Hypothalamus (tissue), 51 donors: ENCODE results near the gene DIP2C.

Source experiments
- DNase-seq, 51 donors: peaks; one replicate each; lab custom pipeline; 2025; lab: John Stamatoyannopoulos, UW

The DIP2C gene

GRCh38 chr10:235915-236314 is 453.6 kb downstream of the DIP2C start:
- DNase-seq: no peak

DNA sequence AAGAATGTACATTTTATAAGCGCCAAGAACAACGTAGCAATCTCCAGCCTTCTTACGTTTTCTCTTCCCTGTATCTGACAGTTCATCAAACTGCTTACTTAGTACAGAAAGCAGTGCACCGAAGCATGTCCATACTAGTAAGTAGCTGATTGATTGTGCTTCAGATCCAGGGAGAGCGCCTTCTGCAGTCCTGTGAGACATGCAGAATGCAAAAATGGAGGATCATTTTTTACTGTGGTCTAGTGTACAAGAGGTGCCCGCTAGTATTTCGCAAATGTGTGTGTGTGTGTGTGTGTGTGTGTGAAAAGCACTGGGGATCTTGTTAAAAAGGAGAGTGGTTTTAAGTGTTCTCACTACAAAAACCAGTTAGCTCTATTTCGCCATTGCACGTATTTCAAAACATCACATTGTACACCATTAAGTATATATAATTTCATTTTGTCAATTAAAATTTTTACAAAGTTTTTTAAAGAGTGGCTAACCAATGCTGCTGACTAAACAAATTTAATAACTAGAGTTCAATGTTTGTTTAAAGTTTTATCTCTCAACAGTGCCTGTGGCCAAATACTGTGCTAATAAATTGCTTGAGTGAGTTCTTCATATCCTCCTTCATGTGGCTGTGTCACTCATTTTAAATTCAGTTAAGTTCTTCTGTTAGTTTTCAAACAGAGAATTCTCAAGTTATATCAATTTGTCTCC is 454.6 kb downstream of the DIP2C start:
- DNase-seq: no peak

- DNase-seq: no peak
Observed at GRCh38 chr10:232878-233277, 456.6 kb downstream of the DIP2C start.

DNA sequence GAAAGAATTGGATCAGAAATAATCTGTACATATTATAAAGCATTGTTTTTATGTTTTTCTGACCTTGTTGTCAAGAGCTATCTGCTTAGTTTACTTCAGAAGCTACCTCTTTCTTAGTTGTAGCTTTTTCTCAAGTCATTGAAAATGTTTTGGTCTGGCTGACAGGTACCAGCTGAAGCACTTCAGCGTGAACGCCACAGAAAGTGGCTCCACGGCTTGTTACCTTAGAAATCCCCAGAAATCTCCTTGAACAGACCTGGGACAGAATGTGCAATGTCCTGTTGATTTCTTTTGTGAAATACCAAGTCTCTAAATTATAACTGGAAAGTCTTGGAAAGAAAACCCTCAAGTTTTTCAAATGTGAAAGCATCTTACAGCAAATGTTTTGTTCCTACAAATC is 457.4 kb downstream of the DIP2C start:
- no peak for DNase-seq

GRCh38 chr10:230758-231157 is 458.7 kb downstream of the DIP2C start:
- DNase-seq: no peak

GRCh38 chr10:228366-228765 is 461.1 kb downstream of the DIP2C start:
- peak in 1 of 51 donors; percentile 2 for DNase-seq

GRCh38 chr10:227014-227413 is 462.5 kb downstream of the DIP2C start:
- DNase-seq: peak in 1 of 51 donors; percentile 4

DNA sequence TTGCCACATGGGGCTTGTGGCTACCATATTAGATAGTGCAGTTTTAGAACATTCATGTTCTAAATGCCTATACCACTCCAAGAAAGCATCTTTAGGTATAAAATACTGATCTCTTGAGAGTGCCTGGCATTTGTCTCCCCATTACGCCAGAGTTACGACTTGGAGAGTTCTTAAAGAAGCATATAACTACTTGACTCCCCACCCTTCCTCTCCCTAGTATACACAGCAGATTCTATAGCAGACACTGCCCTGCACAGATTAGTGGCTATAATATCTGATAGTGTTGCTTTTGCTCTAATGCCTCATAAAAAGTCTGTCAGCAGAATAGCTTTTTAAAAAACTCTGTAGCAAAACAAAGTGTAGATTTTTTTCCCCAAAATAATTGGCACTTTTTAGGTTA is 463.4 kb downstream of the DIP2C start:
- DNase-seq: no peak

GRCh38 chr10:224571-224970 is 464.9 kb downstream of the DIP2C start:
- no peak for DNase-seq
